SHP77 treated with DMSO at 0.1 percent for 48 hours (cell line): ENCODE measurements around the gene EVX2.

Experiments used
- DNase-seq: peaks from one replicate; lab custom pipeline; 2025; lab: John Stamatoyannopoulos, UW

The EVX2 gene

DNA sequence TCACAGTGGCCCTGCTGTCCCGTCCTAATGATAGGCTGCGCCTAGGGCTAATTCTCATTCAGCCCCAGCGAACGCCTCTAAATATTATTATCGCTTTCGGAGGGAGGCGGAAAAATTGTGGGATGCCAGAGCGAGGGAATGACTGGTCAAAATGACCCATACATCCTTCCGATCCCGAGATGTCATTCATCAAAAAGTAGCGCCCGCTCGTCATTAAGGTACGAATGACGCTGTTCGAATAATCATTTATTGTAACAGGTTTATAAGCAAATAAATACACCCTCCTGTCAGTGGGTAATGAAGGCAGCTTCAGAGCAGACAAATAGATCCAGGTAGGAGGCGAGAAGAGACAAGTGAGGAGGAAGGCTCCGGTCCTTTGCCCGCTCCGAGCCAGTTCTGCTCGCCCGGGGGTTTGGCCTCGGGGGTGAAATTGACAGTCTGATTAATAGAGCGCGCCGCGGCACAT is at the start of gene EVX2:
EVX2 (minus strand) TSS at position 167 of the 466 bp plus-strand sequence. CDS start 186 bp downstream, outside the sequence.
- DNase-seq: no peak

DNA sequence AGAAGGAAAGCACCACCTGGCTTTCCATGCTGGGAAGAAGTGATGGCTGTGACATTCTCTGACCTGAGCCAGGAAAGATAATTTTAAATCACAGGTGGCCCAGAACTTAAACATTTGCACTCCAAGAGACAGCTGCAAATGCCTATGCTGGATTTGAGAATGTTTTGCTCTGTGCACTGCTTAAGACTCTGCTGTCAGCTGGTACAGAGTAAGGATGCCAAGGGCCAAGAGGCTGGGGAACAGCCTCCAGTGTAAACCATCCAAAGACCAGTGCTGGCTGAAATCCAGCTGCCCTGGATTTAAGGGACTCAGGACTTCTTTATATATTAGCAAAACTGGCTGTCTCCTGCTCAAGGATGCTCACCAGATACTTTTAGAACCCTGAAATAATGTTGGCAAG is 49.6 kb upstream of the EVX2 start:
- no peak for DNase-seq

GRCh38 chr2:176132205-176133171 is 48.7 kb upstream of the EVX2 start:
- DNase-seq: no peak

DNA sequence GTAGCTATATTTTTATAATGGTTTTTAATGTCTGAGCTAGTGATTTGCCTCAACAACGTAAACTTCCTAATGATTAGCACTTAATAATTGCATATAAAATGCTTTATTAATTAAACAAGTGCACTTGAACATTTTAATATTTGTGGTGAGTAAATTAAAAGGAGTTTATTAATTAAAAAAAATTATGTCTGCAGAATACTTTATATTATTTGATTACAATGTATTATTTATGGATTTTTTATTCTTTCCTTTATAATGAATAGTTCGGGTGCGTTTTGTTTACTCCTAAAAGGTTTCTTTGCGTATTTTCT is 48.0 kb upstream of the EVX2 start:
- DNase-seq: no peak

DNA sequence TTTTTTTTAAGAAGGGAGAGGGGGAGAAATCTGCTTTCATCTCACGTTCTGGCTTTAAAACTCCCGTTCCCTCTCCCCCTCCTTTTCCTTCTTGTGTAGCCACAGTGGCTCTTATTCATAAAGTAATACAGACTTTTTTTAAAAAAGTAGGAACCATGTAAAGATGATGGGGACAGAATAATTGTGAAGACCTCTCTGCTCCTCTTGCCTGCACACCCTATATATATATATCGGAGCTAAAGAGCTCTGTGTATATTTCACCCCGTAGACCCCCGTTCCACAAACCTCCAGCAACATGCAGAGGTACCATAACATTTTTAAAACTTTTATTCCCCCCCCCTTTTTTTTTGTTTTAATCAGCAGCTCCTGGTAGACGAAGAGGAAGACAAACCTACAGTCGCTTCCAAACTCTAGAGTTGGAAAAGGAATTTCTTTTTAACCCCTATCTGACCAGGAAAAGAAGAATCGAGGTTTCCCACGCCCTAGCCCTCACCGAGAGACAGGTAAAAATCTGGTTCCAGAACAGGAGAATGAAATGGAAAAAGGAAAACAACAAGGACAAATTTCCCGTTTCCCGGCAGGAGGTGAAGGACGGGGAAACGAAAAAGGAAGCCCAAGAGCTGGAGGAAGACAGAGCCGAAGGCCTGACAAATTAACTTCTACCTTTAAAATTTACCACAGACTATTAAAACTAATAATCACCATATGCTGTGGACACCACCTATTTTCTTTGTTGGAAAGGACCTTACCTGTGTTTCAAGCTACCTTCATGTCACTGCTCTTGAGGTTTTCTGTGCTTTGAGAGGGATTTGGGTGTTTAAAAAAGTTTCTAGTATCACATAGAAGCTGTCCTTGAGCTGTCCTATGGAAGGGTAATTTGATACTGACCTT is 47.4 kb upstream of the EVX2 start:
- no peak for DNase-seq

- no peak for DNase-seq
These were observed 46.6 kb upstream of the EVX2 start for GRCh38 chr2:176130147-176130956.

DNA sequence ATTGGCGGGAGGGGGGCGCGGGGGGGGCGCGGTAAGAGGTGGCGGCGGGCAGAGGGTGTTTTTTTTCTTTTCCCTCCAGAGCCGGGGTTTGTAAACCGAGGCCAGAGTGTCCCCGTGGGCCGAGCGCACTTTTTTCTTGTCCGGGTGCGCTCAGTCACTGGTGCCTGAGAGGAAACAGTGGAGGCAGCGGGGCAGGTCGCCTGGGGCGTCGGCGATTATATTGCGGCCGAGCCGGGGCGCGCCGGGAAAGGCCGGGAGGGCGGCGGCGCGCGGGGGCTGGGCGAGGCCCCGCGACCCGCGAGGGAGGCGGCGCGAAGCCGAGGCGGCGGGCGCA is 46.0 kb upstream of the EVX2 start:
- no peak for DNase-seq

DNA sequence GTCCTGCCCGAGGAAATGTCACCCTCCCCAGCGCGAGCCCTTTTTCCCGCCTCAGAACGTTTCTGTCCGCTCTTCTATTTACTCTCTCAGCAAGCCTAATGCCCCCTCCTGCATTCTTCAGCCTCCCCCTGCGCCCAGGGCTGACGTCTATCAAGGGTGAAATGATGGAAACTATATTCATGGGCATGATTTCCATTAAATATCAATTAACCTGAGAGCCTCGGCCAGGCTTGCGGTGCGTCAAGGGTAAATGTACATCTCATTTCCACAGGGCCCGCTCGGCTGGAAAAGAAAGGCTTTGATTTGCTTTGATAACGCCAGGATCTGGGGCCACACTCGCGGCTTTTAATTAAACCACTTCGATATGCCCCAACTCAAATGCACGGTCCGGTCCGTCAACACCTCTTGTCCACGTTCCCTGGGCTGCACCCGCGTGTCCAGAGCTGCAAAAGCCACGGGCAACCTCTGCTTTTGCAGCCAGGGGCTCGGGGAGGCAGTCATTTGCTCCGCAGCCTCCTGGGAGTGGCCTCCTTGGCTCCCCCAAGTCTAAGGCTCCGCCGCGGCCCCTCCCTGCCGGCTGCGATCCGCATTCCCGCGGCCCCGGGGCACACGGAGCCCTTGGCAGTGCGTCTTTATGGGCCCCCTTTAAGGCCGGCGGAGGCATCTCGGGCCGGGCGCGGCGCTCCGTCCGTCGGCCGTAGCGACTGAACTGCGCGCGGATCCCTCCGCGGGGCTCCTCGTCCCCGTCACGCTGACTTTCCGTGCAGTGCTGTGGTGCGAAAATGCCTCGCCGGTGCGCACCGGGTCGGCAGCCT is 45.4 kb upstream of the EVX2 start, which contains the start of gene HOXD8:
HOXD8 (plus strand) TSS at position 724 of the 815 bp plus-strand sequence. CDS start 662 bp downstream, outside the sequence.
- DNase-seq: no peak

DNA sequence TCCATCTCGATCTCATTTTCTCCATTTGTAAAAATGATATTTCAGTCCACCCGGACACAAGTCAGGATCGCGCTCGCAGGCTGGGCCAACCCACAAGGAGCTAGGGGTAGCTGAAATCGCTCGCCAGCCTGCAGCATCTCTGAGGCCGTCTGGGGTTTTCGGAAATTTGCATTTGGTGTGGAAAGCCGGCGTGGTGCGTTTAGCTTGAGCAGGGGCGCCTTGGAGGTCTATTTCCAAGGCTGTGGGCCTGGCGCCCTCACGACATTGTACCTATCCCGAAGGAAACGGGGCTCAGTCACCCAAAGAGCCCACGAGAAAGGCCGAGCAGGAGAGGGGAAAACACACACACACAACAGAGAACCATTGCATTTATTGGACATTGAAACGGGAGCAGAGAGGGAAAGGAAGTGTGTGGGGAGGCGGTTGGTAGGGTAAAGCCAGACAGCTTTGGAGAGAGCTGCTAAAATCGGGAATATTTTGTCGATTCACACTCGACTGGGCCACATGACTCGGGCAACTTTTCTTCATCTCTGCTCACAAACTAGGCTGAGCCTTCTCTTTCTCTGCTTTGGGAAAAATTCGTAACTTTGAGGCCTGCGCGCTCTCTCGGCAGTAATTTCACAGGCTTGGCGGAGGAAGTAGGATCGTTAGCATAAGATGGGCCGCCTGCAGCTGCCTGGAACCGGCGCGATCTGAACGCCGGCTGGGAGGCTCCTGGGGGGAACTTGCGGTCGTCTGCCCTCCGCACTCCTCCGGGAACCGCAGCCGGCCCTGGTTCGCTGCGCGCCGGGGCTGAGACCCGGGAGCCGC is 44.6 kb upstream of the EVX2 start:
- no peak for DNase-seq

- DNase-seq: no peak
These were observed 44.0 kb upstream of the EVX2 start for GRCh38 chr2:176127774-176128072.

- no peak for DNase-seq
These were observed 43.4 kb upstream of the EVX2 start for GRCh38 chr2:176126929-176127773.

DNA sequence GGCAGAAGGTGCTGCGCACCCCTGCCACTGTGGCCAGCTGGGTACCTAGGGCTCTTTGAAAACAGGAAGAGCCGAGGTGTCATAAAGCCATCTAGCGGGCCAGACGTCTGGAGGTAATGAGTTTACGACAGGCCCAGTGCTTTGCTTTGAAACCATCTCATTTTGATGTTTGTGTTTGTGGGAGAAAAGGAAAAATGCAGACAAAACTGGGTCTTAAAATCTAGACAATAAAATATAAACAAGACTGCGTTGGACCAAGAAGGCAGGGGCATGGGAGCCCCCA is 42.0 kb upstream of the EVX2 start:
- DNase-seq: no peak

DNA sequence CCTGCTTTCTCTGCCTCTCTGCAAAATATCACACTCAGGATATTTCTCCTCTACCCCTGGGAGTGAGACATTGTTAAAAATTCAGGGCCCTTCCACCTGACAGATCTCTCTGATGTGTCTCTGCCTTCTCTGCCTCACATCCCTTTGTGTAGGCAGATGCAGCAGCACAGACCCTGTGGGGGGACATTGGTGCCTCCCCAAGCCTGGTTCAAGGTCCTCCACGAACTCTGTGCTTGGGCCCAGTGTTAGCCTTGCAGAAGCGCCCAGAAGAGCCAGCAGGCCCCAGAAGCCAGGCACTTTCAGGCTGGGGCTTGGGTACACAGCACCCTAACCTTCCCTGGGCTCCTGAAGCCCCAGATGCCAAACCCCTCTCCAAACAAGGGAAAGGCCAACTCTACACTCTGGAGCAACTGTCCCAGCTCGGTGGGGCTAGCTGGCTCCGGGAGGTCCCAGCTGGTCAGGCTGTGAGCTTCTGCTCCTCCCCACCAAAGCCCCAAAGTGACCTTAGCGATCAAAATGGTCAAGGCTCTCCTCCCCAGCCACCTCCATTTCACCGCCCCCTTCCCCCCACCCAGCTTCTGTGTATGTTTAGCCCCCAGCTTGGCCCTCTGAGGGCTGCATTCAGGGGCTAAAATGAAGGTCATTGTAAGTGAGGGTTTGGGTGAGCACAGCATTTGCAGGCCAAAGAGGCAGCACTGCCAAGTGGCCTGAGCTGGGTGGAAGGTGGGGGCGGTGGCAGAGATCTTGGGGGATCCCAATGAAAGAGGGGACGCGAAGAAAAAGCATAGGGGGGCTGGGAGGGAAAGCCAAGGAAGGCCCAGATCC is 41.4 kb upstream of the EVX2 start:
- no peak for DNase-seq

GRCh38 chr2:176124110-176124946 is 40.6 kb upstream of the EVX2 start:
- DNase-seq: no peak

- DNase-seq: no peak
These were observed 39.8 kb upstream of the EVX2 start for GRCh38 chr2:176123411-176124109.

DNA sequence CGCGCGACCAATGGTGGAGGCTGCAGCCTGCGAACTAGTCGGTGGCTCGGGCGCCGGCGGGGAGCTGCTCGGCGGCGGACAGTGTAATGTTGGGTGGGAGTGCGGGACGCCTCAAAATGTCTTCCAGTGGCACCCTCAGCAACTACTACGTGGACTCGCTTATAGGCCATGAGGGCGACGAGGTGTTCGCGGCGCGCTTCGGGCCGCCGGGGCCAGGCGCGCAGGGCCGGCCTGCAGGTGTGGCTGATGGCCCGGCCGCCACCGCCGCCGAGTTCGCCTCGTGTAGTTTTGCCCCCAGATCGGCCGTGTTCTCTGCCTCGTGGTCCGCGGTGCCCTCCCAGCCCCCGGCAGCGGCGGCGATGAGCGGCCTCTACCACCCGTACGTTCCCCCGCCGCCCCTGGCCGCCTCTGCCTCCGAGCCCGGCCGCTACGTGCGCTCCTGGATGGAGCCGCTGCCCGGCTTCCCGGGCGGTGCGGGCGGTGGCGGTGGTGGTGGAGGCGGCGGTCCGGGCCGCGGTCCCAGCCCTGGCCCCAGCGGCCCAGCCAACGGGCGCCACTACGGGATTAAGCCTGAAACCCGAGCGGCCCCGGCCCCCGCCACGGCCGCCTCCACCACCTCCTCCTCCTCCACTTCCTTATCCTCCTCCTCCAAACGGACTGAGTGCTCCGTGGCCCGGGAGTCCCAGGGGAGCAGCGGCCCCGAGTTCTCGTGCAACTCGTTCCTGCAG is 39.1 kb upstream of the EVX2 start, which contains the start of gene HOXD9:
HOXD9 (plus strand) TSS at position 37 of the 728 bp plus-strand sequence; CDS start at position 87, 50 bp downstream.
- DNase-seq: no peak
